Measurements from ENCODE around the gene EMSY.
"Not testable (repeated sequence)": the region's sequence is repeated elsewhere in the genome, so short reads cannot be mapped to it uniquely, and the experiment has no call there.

Gene EMSY

DNA sequence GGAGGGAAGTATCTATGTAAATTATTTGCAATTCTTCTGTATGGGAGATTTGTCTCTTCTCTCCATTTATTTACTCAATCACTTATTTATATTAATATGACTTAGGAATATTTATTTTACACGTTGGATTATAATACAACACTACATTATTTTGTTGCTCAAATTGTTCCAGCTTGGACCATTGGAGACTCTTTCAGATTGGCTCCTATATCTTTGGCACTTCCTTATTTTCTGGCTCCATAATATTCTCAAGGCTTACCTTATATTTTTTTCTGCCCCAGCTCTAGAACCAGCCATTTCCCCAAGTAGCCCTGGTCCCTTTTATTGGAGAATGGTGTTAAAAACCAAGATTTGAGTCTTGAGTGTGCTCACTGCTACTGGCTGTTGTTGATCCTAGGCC is 123.8 kb downstream of the EMSY start:
- no peak for DNase-seq

DNA sequence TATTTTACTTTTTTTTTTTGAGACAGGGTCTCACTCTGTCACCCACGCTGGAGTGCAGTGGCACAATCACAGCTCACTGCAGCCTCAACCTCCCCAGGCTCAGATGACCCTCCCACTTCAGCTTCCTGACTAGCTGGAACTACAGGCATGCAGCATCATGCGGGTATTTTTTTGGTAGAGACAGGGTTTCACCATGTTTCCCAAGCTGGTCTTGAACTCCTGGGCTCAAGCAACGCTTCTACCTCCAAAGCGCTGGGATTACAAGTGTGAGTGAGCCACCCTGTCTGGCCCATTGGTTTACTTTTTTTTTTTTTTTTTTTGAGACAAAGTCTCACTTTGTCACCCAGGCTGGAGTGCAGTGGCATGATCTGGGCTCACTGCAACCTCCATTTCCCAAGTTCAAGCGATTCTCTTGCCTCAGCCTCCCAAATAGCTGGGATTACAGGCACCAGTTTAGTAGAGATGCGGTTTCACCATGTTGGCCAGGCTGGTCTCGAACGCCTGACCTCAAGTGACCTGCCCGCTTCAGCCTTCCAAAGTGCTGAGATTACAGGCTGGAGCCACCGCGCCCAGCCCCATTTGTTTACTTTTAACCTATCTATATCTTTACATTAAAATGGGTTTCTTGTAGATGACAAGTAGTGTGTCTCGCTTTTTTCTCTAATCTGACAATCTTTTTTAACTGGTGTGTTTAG is 127.5 kb downstream of the EMSY start:
- not testable (repeated sequence) for DNase-seq

DNA sequence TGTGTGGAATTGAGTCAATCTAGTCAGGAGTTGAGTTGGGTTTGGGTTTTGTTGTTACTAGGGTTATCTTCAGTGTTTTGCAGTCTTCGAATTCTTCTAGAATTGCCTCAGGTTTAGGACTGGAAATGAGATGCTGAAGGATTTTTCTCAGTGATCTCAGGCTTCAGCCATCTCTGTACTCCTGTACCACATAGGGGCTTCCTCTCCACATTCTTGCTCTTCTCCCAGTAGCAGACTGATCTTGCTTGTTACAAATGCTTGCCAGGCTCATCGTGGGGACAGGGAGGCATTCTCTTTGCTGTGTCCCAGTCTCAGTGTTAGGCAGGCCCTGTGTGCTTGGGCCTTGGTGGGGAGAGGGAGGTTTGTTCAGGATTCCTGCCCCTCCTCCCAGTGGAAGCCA is 129.6 kb downstream of the EMSY start:
- DNase-seq: no peak

DNA sequence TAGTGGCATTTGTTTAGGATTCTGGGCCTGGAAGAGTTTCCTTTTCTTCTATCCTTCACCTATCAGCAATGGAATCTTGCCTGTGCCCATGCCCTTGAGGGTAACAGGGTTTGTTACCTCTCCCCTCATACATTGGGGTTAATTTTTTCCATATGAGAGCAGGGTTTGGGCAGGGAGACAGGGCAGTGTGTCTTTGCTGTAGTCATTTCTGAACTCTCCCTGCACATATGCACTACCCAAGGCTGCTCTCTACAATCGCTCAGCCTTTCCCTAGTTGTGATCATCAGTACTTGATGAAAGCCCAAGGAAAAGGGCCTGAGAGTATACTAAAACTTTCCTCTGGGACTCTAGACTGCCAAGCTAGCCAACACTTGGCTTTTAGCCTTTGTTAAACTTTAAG is 130.1 kb downstream of the EMSY start:
- no peak for DNase-seq

DNA sequence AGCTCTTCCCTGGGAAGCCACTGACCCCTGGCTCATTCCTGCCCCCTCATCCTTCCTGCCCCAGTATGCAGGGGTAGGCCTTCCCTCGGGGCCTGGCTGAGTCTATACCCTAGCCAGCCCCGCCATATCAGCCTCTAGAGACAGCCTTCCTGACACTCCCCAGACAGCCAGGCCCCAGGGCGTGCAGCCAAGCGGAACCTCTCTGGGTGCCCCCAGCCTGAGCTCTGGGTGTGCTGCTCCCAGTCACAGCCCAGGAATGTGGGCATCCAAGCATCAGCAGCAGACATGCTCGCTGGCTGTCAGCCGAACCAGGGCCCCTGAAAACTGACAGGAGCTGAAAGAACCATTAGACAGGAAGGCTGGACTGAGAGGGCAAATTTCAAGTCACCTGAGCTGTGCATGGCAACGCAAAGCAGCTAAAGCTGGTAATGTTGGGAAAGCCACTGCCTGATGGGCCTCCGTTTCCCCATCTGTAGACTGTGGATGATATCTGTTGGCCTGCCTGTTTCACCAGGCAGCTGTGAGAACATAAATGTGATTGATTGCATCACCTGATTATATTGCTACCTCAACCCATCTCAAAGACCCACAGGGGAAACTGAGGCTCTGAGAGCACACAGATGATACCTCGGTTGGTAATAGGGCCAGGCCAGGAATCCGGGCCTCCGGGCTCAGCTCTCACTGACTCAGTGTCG is 132.6 kb downstream of the EMSY start:
- no peak for DNase-seq

DNA sequence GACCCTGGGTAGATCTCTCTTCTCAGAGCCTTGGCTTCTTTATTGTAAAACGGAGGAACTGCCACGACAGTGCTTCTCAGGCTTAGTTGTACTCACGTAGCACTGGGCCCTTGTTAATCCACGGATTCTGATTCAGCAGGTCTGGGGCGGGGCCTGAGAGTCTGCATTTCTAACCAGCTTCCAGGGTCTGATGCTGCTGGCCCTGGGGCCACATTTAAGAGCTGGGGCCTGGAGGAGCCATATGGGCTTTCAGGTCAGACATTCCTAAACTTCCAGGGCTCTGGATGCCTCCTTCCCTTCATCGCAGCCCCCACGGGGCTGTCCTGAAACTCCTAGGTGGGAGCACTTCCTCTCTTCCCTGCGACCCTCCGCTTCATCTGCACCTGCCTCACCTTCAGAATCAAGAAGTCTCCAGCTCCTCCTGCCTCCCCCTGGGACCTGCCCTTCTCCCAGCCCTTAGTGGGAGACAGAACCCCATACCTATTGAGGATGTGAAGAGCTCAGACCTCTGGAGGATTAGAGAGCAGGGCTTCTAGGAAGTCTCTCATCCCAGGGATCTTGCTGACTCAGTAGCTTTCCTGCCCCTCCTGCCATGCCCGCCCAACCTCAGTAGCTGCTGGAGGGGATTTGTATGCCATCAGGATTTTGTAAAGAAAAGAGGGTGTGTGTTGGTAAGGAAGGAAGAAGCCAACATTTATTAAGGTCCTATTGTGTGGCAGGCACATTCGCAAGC is 133.3 kb downstream of the EMSY start:
- DNase-seq: no peak

DNA sequence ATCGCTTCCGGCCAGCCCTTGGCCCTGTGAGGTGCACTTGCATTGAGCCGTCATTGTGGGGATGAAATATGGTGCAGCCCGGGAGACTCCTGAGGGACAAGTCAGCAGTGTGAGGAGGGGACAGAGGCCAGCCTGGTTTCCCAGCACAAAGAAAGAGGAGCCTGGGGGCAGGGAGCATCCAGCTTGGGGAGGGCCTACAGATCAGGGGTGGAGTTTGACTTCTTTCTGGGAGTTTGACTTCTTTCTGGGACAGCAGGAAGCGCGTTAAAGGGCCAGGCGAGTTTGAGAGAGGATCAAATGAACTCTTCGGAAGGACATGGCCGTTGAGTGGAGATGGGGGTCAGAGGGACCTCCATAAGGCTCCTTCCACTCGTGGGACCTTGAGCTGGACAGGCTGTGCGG is 133.8 kb downstream of the EMSY start:
- no peak for DNase-seq

DNA sequence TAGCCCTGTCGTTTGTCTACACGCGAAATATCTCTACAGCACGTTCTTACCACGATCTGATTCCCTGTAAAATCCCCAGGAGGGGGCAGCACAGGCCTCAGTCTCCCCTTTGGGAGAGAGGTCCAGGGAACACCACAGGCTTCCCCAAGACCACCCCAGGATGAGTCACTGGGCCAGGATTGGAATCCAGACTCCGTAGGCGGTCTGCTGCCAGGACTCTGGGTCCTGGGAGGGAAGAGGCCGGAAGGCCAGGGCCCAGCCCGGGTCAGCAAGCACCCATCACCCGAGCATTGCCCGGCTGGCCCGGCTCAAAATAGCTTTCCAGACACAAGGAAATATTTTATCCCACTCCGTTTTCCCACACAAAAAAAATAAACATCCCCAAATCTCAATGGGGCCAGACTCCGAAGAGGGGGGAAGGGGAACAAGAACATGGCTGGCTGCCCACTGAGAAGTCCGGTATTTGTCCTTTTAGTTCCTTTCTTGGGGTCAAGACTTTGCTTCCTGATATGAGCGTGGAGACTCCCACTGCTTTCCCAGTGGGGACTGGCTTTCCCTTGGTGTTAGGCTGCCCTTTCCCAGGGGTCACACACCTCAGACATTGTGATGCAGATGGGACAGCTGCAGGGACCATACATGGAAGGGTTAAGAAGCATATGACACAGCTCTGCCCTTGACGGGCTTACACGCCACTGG is 134.4 kb downstream of the EMSY start:
- DNase-seq: no peak

DNA sequence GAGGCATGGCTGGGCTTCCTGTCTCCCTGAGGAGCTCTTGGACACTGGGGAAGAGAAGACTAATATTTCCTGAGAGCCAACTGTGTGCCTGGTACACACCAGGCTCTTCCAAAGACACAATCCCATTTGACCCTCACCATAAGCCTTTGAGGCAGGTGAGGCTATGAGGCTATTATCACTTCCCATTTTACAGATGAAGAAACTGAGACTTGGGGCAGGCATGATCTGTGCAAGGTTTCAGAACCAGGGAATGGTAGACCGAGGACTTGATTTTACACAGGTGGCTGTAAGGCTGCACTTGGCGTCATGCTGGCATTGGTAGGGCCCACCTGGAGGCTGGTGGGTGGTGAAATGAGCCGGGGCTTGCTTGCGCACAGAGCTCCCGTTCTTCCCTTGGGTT is 134.9 kb downstream of the EMSY start:
- DNase-seq: no peak

DNA sequence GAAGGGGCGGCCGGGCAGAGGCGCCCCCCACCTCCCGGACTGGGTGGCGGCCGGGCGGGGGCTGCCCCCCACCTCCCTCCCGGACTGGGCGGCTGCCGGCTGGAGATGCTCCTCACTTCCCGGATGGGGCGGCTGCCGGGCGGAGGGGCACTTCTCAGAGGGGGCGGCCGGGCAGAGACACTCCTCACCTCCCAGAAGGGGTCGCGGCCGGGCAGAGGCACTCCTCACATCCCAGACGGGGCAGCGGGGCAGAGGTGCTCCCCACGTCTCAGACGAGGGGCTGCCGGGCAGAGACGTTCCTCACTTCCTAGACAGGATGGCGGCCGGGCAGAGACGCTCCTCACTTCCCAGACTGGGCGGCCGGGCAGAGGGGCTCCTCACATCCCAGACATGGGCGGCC is 137.7 kb downstream of the EMSY start:
- not testable (repeated sequence) for DNase-seq

DNA sequence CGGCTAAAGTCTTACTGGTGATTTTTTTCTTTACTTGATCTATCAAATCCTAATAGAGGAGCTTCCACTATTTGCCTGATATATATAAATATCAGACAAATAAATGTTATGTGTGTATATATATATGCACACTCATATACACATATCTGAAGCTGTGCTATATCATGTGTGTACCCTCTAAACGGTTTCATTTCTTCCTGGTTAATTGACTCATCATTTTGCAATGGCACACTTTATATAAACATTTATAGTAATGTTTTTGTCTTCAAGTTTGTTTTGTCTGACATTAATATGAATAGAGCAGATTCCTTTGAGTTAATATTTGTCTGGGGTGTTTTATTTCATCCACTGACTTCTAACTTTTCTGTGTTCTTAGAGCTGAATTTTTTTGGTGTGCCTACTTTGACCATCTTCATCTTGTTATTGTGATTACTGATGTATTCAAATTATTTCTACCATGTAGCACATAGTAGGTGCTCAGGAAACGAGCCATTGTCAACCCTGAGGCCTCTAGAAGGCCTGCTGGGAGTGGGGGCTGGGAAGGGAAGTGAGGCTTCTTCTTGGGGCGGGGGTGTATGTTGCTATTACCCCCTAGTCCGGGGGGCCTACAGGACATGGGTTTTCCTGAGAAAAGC is 143.1 kb downstream of the EMSY start:
- peak in 1 of 5 donors; percentile 22 for DNase-seq

DNA sequence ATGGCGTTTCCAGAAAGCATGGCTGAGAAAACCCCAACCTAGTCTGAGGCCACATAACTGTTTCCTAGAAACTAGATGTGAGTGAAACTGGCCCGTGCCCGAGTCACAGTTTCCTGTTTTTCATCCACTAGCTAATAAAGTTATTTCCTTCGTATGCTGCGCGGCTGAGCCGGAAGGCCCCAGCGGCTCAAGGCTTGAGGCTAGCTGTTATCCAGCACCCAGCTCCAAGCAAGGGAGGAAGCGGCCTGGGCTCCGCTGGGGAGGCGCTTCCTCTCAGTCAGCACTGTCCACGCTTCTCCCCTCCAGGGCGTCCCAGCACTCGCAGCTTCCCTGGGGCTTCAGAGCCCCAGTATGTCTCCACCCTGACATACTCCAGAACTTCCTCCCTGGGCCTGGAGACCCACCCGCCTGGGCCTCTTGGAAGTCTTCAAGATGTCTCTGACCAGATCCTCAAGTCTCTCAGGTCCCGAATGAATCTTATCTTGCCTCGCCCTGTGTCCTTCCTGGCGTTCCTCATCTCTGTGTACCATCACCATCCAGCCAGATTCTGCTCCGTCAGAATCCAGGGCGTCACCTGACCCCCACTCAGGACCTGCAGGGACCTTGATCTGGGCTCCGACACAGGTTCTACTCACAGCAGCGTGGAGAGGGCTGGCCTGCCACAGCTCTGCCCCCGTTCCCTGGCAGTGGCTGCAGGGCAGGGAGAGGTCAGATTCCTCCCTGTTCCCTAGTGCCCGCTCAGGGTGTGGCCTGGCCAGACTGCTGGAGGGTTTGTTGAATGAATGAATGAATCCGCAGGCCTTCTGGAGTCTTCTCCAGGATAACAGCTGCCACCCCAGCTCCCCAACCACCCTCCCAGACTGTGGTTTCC is 143.9 kb downstream of the EMSY start:
- DNase-seq: peak in 2 of 5 donors; percentile 8 to 92

DNA sequence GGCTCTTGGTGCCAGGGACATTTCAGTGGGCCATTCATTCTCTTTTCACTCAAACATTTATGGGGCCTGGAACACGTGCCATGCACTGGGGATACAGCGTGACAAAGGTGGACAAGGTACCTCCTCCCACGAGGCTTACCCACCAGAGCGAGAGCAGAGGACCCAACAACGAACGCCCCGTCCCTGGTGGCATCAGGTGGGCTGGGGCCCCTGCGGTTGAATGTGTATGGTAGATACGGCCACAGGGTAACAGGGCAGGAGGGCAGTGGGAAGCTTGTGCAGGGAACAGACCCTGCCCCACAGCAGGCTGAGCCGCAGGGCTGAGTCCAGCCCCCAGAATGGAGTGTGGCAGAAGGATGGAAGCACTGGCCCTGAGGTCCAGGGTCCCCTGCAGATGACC is 144.7 kb downstream of the EMSY start:
- no peak for DNase-seq

DNA sequence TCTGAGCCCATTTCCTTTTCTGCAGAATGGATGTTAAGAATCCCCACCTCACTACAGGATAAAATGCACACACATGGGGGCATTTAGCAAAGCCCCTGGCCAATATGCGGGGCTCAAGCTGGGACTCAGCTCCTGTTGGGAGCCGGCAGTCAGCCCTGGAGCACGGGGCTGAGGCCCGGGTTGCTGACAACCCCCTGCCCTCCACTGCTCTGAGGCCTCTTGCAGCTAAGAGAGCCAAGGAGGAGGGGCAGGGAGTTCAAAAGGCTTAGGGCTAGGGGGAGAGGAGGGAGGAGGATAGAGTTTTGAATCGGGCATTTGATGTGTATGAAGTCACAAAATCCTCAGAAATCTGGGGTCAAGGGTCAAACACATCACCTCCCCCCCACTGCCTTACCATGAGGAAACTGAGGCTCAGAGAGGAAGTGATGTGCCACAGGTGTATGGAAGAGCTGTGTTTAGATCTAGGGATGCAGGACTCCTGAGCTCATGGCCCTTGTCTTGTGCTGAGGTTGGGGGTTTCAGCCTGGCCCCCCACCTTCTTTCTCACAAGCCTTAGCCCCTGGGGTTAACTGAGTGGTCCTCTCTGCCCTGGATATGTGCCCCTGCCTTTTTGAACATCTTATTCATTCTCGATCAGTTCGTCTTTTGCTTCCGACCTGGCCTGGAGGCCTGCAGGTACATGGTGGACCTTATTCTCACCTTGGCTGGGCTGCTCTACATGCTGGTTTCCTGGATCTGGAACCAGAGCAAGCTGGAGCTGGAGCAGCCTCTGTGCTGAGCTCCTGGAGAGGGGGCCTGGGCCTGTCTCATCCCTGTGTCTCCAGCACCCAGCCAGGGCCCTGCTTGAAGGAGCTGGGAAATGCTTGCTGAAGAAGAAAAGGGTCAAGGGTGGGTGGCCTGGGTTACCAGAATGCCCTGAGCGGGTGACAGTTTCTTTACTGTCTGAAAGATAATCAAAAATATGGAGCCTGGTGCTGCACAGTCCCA is 145.4 kb downstream of the EMSY start:
- no peak for DNase-seq

DNA sequence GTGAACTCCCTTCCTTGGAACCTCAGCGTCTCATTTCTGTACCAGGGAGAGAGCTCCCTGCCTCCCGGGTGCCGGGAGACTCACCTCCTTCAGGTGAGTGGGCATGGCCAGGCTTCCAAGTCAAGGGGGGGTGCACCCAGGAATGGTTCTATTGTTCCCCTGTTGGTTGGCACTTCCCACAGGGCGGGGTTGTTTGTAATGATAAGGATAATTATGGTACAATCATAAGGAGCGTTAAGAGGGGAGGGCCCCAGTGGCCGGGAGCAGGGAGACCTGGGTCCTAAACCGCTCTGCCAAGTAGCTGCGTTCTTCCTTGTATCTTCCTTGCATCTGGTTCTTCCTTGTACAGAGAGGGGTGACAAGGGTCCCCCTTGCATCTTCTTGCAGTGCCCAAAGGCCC is 146.6 kb downstream of the EMSY start:
- DNase-seq: no peak

DNA sequence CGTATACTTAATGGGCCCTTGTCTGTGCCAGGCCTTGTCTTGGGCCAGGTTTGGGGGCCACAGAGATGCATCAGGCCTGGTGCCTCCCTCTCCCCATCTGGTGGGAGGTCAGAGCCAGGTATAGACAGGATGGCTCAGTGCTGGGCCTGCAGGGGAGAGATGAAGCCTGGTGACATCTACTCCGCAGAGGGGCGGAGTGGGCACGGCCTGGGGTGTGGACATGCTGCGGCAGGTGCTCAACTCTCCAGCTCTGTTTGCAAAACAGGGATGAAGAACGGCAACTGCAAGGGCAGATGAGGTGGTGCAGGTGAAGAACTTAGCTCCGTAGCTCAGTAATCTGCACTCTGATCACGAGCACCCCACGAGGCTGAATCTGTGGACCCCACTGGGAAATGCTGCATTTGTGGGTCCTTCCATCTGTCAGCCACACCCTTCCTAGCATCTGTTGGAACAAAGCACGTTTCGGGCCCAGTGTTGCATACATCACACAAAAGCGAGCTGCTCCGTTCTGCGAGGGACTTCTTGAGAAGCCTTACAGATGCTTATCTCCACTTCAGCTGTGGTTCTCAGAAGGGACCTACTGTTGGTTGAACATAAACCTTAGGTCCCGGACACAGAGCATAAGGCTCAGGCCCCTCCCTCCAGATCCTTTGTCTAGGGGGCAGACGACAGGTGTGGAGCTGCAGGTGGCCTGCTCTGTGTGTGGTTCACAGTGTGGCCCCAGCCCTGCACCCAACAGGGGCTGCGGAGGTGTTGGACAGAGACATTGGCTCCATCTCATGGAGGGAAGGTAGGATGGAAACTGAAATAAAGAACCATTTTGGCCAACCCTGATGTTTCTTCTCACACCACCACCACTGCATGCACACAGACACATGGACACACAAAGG is 147.5 kb downstream of the EMSY start:
- DNase-seq: peak in 1 of 5 donors; percentile 51

DNA sequence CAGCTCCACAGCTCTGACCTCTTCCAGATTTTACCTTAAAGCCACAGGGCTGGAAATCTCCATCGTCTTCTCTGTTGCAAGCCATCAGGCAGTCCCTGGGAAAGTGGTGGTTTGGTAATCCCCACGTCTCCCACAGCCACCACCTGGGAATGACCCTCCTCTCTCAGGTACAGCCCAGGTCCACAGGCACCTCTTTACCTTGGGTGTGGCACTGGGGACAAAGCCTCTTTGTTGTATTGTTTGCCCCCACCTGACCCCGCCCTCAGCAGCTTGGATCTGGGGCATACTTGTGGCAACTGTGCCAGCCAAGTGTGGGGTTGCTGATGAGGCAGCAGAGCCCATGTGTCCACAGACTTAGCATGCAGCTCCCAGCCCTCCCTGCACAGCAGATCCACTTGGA is 148.1 kb downstream of the EMSY start:
- no peak for DNase-seq

DNA sequence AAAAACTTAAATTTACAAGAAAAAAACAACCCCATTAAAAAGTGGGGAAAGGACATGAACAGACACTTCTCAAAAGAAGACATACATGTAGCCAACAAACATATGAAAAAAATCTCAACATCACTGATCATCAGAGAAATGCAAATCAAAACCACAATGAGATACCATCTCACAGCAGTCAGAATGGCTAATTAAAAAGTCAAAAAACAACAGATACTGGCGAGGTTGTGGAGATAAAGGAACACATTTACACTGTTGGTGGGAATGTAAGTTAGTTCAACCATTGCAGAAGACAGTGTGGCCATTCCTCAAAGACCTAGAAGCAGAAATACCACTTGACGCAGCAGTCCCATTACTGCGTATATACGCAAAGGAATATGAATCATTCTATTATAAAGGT is 150.3 kb downstream of the EMSY start:
- DNase-seq: not testable (repeated sequence)

DNA sequence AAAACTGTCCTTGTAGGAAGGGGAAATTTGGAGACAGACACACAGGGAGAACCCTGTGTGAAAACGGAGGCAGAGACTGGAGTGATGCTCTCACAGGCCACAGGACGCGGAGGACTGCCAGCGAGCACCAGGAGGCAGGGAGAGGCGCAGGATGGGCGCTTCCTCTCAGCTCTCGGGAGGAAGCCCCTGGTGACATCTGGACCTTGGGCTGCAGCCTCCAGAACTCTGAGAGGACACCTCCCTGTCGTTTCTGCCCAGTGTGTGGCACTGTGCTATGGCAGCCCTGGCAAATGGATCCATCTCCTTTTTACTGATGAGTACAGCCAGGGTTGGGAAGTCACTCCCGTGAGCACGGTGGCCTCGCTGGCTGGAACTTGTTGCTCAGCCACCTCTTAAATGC is 151.8 kb downstream of the EMSY start:
- DNase-seq: no peak

Measured in T-helper 1 cell (primary cell).